HL-60 (cell line): Measurements from ENCODE around the gene NNMT.

Experiments used
- DNase-seq, 2 experiments: peaks; one replicate each; pipeline ENCODE4 v3.0.0-alpha.2; 2010 to 2020; ENCODE audit warnings: low read depth in 1 of 2, low spot score in 1 of 2
- H3K27ac ChIP-seq: fragments of 250-450 bp; sonication (Bioruptor Pico); replicated peaks from 2 replicates; pipeline ENCODE4 v1.5.1; 2020; ENCODE audit warnings: mild to moderate bottlenecking, moderate library complexity
- H3K27me3 ChIP-seq: fragments of 250-450 bp; sonication (Bioruptor Pico); 2 replicates; pipeline ENCODE4 v1.5.1; 2021; ENCODE audit warnings: mild to moderate bottlenecking, moderate library complexity; ENCODE audit not compliant: insufficient read depth, poor library complexity, severe bottlenecking
- H3K4me3 ChIP-seq: replicated peaks from 2 replicates; pipeline ENCODE4 v1.5.1; 2011; ENCODE audit warnings: mild to moderate bottlenecking, control low read depth, low read length; ENCODE audit not compliant: insufficient read depth
- GABPA ChIP-seq: IDR thresholded peaks from 2 replicates; pipeline ENCODE4 v1.6.1; 2012; ENCODE audit warnings: low read depth
- POLR2AphosphoS5 ChIP-seq: IDR thresholded peaks from 2 replicates; pipeline ENCODE4 v1.6.1; 2012; ENCODE audit warnings: low read depth
- SPI1 ChIP-seq: IDR thresholded peaks from 2 replicates; pipeline ENCODE4 v1.6.1; 2012; ENCODE audit warnings: low read depth, mild to moderate bottlenecking, borderline replicate concordance
- TF ChIP-seq, protein P1 (sequence below): IDR thresholded peaks from 2 replicates; pipeline ENCODE4 v1.6.1; 2012; ENCODE audit warnings: low read depth; ENCODE audit not compliant: insufficient replicate concordance
- TF ChIP-seq, protein P2 (sequence below): IDR thresholded peaks from one replicate; pipeline ENCODE4 v1.5.1; 2011; ENCODE audit warnings: low read length, control low read depth, inconsistent platforms; ENCODE audit not compliant: insufficient read depth

The NNMT gene

DNA sequence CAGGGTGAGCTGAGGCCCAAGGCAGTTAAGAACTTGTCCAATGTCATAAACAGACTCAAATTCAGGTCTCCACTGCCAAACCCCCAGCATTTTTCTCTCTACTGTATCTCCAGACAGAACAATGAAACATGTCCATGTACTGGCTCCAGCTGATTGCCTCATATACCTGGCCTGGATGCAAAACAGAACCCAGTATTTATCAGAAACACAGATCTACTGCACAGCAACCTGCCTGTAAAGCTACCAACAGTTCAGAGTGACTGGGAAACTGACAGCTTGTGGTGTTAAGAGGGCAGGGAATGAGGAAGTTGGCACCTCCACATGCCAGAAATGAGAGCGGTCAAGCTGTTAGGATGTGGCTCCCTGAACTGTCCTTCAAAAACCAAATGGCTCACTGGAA, 62.5 kb downstream of the NNMT start:
- TF ChIP-seq POLR2AphosphoS5 (no peak), SPI1 (peak; percentile 46; the same call in 1 of the 2 replicates)
- Histone ChIP-seq H3K27me3 (no peaks in the 10 kb centered on the region), H3K27ac (no peak overlapping the region), H3K4me3 (no peak overlapping the region)
- DNase-seq, result peak in 1 of 2 experiments; percentile 36

DNA sequence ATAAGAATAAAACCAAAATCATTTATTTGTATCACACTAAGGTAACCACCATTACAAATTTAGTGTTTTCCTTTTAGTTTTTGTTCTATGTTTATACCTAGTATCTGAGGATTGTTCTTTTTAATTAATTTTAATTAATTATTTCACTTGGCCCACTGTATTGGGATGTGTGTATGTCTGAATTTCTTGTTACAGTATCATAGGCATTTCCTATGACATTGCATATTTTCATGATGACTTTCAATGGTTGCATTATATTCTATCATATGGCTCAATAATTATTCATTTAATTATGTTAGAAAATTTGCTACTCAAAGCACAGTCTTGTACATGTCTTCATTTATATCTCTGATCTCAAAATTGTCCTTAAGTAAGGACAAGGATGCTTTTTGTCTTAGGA, 63.1 kb downstream of the NNMT start:
- no peak for TF ChIP-seq SPI1
- TF ChIP-seq, protein P1, sequence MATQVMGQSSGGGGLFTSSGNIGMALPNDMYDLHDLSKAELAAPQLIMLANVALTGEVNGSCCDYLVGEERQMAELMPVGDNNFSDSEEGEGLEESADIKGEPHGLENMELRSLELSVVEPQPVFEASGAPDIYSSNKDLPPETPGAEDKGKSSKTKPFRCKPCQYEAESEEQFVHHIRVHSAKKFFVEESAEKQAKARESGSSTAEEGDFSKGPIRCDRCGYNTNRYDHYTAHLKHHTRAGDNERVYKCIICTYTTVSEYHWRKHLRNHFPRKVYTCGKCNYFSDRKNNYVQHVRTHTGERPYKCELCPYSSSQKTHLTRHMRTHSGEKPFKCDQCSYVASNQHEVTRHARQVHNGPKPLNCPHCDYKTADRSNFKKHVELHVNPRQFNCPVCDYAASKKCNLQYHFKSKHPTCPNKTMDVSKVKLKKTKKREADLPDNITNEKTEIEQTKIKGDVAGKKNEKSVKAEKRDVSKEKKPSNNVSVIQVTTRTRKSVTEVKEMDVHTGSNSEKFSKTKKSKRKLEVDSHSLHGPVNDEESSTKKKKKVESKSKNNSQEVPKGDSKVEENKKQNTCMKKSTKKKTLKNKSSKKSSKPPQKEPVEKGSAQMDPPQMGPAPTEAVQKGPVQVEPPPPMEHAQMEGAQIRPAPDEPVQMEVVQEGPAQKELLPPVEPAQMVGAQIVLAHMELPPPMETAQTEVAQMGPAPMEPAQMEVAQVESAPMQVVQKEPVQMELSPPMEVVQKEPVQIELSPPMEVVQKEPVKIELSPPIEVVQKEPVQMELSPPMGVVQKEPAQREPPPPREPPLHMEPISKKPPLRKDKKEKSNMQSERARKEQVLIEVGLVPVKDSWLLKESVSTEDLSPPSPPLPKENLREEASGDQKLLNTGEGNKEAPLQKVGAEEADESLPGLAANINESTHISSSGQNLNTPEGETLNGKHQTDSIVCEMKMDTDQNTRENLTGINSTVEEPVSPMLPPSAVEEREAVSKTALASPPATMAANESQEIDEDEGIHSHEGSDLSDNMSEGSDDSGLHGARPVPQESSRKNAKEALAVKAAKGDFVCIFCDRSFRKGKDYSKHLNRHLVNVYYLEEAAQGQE, result no peak
- TF ChIP-seq POLR2AphosphoS5, result no peak
- TF ChIP-seq, protein P2, sequence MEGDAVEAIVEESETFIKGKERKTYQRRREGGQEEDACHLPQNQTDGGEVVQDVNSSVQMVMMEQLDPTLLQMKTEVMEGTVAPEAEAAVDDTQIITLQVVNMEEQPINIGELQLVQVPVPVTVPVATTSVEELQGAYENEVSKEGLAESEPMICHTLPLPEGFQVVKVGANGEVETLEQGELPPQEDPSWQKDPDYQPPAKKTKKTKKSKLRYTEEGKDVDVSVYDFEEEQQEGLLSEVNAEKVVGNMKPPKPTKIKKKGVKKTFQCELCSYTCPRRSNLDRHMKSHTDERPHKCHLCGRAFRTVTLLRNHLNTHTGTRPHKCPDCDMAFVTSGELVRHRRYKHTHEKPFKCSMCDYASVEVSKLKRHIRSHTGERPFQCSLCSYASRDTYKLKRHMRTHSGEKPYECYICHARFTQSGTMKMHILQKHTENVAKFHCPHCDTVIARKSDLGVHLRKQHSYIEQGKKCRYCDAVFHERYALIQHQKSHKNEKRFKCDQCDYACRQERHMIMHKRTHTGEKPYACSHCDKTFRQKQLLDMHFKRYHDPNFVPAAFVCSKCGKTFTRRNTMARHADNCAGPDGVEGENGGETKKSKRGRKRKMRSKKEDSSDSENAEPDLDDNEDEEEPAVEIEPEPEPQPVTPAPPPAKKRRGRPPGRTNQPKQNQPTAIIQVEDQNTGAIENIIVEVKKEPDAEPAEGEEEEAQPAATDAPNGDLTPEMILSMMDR, result no peak
- TF ChIP-seq GABPA, result no peak
- DNase-seq, result no peak
- H3K4me3 ChIP-seq, result no peak overlapping the region
- H3K27me3 ChIP-seq, result no peaks in the 10 kb centered on the region
- H3K27ac ChIP-seq, result no peak overlapping the region

DNA sequence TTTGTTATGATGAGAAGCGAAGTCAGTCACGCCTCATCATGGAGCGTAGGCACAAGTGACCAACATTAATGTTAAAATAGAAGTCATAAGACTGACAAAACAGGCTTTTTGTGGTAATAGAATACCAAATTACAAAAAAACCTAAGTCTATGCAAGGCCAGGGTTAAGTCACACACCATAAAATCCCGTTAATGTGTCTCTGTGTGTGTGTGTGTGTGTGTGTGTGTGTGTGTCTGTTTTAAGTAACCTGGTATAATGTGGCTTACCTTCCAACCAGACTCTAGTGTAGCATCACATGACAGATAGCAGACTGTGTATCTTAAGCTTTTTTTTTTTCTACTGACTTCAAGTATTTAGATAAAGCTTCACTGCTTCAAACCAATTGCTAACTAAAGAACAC, 66.1 kb downstream of the NNMT start:
- TF ChIP-seq, protein P2, result no peak
- TF ChIP-seq GABPA (no peak), POLR2AphosphoS5 (no peak), SPI1 (no peak)
- TF ChIP-seq, protein P1, result no peak
- DNase-seq, result no peak

DNA sequence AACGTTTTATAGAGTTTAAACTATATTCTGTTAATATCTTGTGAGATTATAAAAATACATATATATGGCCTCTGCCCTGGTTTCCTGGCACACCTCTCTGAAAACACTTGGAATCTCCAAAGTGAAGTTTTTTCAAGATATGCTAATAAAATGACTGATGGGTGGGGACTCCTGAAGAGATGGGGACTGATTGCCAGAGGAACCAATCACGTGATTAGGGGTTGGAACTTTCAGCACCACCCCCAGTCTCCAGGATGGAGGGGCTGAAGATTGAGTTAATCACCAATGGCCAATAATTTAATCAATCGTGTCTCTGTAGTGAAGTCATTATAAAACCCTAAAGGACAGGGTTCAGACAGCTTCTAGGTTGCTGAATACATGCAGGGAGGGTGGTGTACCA, 66.8 kb downstream of the NNMT start:
- TF ChIP-seq, protein P2, result no peak
- Histone ChIP-seq H3K4me3 (no peak overlapping the region), H3K27me3 (no peaks in the 10 kb centered on the region), H3K27ac (no peak overlapping the region)
- DNase-seq, result no peak

More for the DNA sequence above, 66.1 kb downstream of the NNMT start:
- H3K27ac ChIP-seq, result no peak overlapping the region
- no peak overlapping the region for H3K4me3 ChIP-seq
- H3K27me3 ChIP-seq, result no peaks in the 10 kb centered on the region
